Esophagus squamous epithelium (tissue), 5 donors: ENCODE measurements around the gene SLC22A31. TPM values are rescaled to one million over a fixed set of nuclear protein-coding genes. Genes with fewer than 3 reads are reported as not detected.

Source experiments
- DNase-seq: peaks from one replicate; lab custom pipeline; 2025; lab: John Stamatoyannopoulos, UW
- H3K27ac ChIP-seq, 4 donors: fragments of 200-600 bp; sonication (generic); one replicate each; pipeline ENCODE4 v1.5.1; 2016 to 2019; ENCODE audit warnings: mild to moderate bottlenecking in 1 of 4
- H3K27me3 ChIP-seq, 4 donors: fragments of 200-600 bp; sonication (generic); 1 replicate in 3 of 4; 2 replicates in 1 of 4; pipeline versions ENCODE4 v1.5.1 to v1.6.0; 2017 to 2021; ENCODE audit warnings: antibody characterized with exemption in 1 of 4
- H3K36me3 ChIP-seq, 3 donors: fragments of 200-600 bp; sonication (generic); one replicate each; pipeline ENCODE4 v1.5.1; 2016 to 2019
- H3K4me1 ChIP-seq, 3 donors: fragments of 200-600 bp; sonication (generic); one replicate each; pipeline ENCODE4 v1.5.1; 2017 to 2019
- H3K4me3 ChIP-seq, 4 donors: fragments of 200-600 bp; sonication (generic); 1 replicate in 3 of 4; 2 replicates in 1 of 4; pipeline ENCODE4 v1.5.1; 2016 to 2019; ENCODE audit warnings: mild to moderate bottlenecking in 2 of 4, moderate library complexity in 1 of 4
- H3K9me3 ChIP-seq, 3 donors: fragments of 200-600 bp; sonication (generic); one replicate each; pipeline ENCODE4 v1.5.1; 2016 to 2019
- POLR2A ChIP-seq, 4 donors: fragments of 450-650 bp; IDR thresholded peaks; one replicate each; pipeline ENCODE4 v1.6.1; 2017; ENCODE audit warnings: antibody characterized with exemption in 4 of 4, mild to moderate bottlenecking in 4 of 4, moderate library complexity in 3 of 4
- WGBS, 2 donors: methylation state at CpG; one replicate each; pipeline ENCODE4 v1.1.5; 2018; 5-methylcytosine and 5-hydroxymethylcytosine counted together
- intact Hi-C: fragments of 100-400 bp; cut with DNase I; formaldehyde crosslinking; loops from one replicate; pipeline ENCODE4 v1.15.0; 2022
- total RNA-seq, 4 donors: library from RNA; depleted of rRNA; stranded (reverse); fragments of >200 nt; gene quantifications; one replicate each; pipeline ENCODE4 v1.1.0, GENCODE V29; 2016
- TF ChIP-seq, protein P1 (sequence below), 6 experiments: fragments of 450-650 bp in 4 of 6; fragments of 200-600 bp in 2 of 6; sonication (generic) in 2 of 6; IDR thresholded peaks; one replicate each; pipeline ENCODE4 v1.5.1; 2016 to 2019; ENCODE audit warnings: antibody characterized with exemption in 6 of 6, mild to moderate bottlenecking in 4 of 6, moderate library complexity in 4 of 6
- donor health status: DM: yes; HTN: yes; CAD: no.

Gene SLC22A31
- total RNA-seq, 4 donors from 2014 or later, result not detected

DNA sequence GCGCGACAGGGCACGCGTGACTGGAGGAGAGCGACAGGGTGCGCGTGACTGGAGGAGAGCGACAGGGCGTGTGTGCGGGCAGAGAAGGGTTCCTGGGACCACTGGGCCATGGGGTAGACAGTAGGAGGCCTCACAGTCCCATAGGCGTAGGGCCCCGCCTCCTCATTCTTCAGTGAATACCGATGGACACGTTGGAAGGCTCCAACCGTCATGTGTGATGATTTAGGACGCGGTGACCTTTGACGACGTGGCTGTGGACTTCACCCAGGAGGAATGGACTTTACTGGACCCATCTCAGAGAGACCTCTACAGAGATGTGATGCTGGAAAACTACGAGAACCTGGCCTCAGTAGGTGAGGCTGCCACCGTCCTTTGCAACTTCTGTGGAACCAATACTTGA, 22.6 kb upstream of the SLC22A31 start:
- WGBS, 2 donors, result 92 to 94% methylated on average over 16 to 19 of the region's 21 CpGs
- TF ChIP-seq, protein P1, sequence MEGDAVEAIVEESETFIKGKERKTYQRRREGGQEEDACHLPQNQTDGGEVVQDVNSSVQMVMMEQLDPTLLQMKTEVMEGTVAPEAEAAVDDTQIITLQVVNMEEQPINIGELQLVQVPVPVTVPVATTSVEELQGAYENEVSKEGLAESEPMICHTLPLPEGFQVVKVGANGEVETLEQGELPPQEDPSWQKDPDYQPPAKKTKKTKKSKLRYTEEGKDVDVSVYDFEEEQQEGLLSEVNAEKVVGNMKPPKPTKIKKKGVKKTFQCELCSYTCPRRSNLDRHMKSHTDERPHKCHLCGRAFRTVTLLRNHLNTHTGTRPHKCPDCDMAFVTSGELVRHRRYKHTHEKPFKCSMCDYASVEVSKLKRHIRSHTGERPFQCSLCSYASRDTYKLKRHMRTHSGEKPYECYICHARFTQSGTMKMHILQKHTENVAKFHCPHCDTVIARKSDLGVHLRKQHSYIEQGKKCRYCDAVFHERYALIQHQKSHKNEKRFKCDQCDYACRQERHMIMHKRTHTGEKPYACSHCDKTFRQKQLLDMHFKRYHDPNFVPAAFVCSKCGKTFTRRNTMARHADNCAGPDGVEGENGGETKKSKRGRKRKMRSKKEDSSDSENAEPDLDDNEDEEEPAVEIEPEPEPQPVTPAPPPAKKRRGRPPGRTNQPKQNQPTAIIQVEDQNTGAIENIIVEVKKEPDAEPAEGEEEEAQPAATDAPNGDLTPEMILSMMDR (IDR thresholded peaks at IDR 0.05), result no peak
- TF ChIP-seq POLR2A (IDR thresholded peaks at IDR 0.05), result no peak
- Histone ChIP-seq H3K9me3 (peaks cover 0 to 3% (median 0%) of the 10 kb centered on the region in 3 donors), H3K36me3 (peaks cover 24 to 76% (median 46%) of the 10 kb centered on the region in 3 donors), H3K27ac (no peak overlapping the region), H3K4me1 (peaks cover 7 to 16% (median 15%) of the 10 kb centered on the region in 3 donors), H3K4me3 (no peak overlapping the region), H3K27me3 (no peaks in the 10 kb centered on the region)
- DNase-seq, result no peak
- intact Hi-C loops, result no loop called here

DNA sequence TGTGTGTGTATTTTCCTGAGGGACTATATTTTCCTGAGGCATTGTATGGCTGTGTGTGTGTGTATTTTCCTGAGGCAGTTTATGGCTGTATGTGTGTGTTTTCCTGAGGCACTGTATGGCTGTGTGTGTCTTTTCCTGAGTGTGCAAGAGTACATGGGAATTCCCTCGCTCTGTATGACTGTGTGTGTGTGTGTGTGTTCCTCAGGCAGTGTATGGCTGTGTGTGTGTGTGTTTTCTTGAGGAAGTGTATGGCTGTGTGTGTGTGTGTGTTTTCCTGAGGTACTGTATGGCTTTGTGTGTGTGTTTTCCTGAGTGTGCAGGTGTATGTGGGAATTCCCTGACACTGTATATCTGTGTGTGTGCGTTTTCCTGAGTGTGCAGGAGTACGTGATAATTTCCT, 21.3 kb upstream of the SLC22A31 start:
- Histone ChIP-seq H3K27ac (no peak overlapping the region), H3K4me1 (peaks cover 12 to 22% (median 15%) of the 10 kb centered on the region in 3 donors), H3K4me3 (no peak overlapping the region), H3K9me3 (peaks cover 0 to 2% (median 0%) of the 10 kb centered on the region in 3 donors), H3K27me3 (no peaks in the 10 kb centered on the region), H3K36me3 (peaks cover 11 to 63% (median 33%) of the 10 kb centered on the region in 3 donors)
- TF ChIP-seq, protein P1 (IDR thresholded peaks at IDR 0.05), result no peak
- no peak for TF ChIP-seq POLR2A (IDR thresholded peaks at IDR 0.05)
- DNase-seq, result no peak
- WGBS, 2 donors, result 80 to 100% methylated on average over 2 to 3 of the region's 3 CpGs
- intact Hi-C loops, result no loop called here

DNA sequence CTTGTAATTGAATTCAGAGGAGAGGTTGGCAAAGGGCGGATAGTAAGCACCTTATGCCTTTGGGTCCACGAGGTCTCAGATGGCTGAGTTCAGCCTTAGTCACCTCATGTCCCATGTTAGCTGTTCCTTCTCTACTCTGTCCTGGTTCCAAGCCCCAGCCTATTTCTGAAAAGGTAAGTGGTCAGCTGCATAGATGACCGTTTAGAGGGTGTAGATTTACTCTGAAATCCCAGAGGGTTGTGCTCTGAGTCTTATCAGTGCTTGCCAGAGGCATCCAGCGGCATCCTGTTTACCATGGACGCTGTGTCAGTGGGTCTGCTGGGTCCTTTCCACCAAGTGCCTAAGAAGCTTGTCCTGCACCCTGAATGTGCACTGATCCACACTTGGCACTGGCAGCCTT, 19.0 kb upstream of the SLC22A31 start:
- WGBS, 2 donors, result 73 to 76% methylated on average over 5 of the region's 5 CpGs

DNA sequence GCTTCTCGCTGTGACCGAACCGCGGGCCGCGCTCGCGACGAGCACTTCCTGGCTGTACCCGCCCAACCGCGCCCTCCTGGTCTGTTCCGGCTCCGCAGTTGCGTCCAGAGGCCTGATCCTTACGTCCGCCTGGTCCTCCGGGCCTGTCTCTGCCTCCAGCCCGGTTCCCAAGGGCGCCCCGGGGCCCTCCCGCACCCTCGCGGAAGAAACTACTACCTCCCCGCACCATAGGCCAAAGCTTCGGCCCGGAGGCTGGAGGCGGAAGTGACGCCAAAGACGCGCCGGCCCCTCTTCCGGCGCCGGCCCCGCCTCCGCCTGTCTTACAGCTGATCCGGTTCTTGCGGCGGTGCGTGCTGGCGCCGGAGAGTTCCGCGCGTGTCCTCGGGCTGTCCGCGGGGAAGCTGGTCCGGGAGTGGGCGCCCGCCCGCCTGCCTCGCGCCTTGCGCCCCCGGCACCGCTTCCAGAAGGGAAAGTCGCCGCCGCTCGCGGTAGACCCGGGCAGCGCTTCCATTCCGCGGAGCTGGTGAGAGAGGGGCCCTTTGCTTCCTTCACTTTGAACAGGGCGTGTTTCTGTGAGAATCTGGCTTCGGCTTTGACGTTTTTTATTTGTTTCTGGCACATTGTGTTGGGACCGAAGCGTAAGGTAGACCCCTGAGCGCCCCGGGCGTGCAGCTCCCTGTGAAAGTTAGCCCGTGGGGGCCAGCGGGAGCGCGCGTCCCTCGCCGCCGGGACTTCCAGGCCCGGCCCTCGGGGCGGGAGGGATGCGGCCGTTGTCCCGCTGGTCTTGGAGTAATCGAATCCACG, 17.3 kb upstream of the SLC22A31 start, which contains the start of gene ZNF778:
Gene ZNF778, plus strand, starts transcription at position 316 of the 804 bp plus-strand sequence. CDS start 3,425 bp downstream, outside the sequence.
- peak; percentile 42 for DNase-seq
- TF ChIP-seq, protein P1 (IDR thresholded peaks at IDR 0.05), result peak in 3 of 6 experiments; percentile 13 to 25 (median 14)
- peak in 3 of 4 donors; percentile 55 to 84 (median 68) for TF ChIP-seq POLR2A (IDR thresholded peaks at IDR 0.05)
- intact Hi-C loops, result loop anchor here (5.0 kb wide), 1 partner anchor 390 kb away; no protein-coding TSS in a partner anchor

More for the DNA sequence above, 19.0 kb upstream of the SLC22A31 start:
- Histone ChIP-seq H3K9me3 (no peaks in the 10 kb centered on the region), H3K36me3 (peaks cover 3 to 41% (median 28%) of the 10 kb centered on the region in 3 donors), H3K27ac (no peak overlapping the region), H3K4me3 (no peak overlapping the region), H3K27me3 (no peaks in the 10 kb centered on the region), H3K4me1 (peaks cover 13 to 38% (median 21%) of the 10 kb centered on the region in 3 donors)
- no peak for DNase-seq
- no peak for TF ChIP-seq POLR2A (IDR thresholded peaks at IDR 0.05)
- TF ChIP-seq, protein P1 (IDR thresholded peaks at IDR 0.05), result no peak
- intact Hi-C loops, result loop anchor here (5.0 kb wide), 1 partner anchor 392 kb away; no protein-coding TSS in a partner anchor

DNA sequence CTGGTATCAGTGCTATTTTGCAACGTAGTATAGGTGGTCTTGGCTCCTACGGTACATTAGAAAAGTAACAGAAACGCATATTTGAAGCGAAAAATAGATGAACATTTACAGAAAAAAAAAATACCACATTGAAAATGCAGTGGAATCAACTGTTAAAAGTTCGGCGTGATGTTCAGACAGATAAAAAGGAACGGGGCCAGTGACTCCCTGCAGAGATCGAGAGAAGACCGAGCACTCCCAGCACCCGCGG, 16.7 kb upstream of the SLC22A31 start:
- Histone ChIP-seq H3K9me3 (no peaks in the 10 kb centered on the region), H3K27me3 (no peaks in the 10 kb centered on the region), H3K4me1 (peaks cover 13 to 38% (median 21%) of the 10 kb centered on the region in 3 donors), H3K27ac (peak overlapping the region; percentile 96 to 99 (median 97)), H3K4me3 (peak overlapping the region; percentile 66 to 85 (median 78)), H3K36me3 (peaks cover 1 to 18% (median 8%) of the 10 kb centered on the region in 3 donors)
- 1% methylated on average over 10 to 11 of the region's 11 CpGs for WGBS, 2 donors
- intact Hi-C loops, result loop anchor here (5.0 kb wide), 1 partner anchor 390 kb away; no protein-coding TSS in a partner anchor
- no peak for TF ChIP-seq POLR2A (IDR thresholded peaks at IDR 0.05)
- TF ChIP-seq, protein P1 (IDR thresholded peaks at IDR 0.05), result no peak
- DNase-seq, result no peak

More for the DNA sequence above, 17.3 kb upstream of the SLC22A31 start, which contains the start of gene ZNF778:
- Histone ChIP-seq H3K9me3 (no peaks in the 10 kb centered on the region), H3K36me3 (peaks cover 3 to 24% (median 13%) of the 10 kb centered on the region in 3 donors), H3K4me1 (peaks cover 13 to 38% (median 21%) of the 10 kb centered on the region in 3 donors), H3K27ac (peak within 1 kb of the TSS; percentile 96 to 99 (median 97)), H3K4me3 (peak within 1 kb of the TSS; percentile 66 to 85 (median 78)), H3K27me3 (no peaks in the 10 kb centered on the region)
- 1% methylated on average over 17 to 19 of the region's 91 CpGs for WGBS, 2 donors
